ENCODE data around the gene TMEM255B.

GRCh38 chr13:113838711-113839201 lies 79.7 kb downstream of the TMEM255B start:
- TF ChIP-seq, protein P1, sequence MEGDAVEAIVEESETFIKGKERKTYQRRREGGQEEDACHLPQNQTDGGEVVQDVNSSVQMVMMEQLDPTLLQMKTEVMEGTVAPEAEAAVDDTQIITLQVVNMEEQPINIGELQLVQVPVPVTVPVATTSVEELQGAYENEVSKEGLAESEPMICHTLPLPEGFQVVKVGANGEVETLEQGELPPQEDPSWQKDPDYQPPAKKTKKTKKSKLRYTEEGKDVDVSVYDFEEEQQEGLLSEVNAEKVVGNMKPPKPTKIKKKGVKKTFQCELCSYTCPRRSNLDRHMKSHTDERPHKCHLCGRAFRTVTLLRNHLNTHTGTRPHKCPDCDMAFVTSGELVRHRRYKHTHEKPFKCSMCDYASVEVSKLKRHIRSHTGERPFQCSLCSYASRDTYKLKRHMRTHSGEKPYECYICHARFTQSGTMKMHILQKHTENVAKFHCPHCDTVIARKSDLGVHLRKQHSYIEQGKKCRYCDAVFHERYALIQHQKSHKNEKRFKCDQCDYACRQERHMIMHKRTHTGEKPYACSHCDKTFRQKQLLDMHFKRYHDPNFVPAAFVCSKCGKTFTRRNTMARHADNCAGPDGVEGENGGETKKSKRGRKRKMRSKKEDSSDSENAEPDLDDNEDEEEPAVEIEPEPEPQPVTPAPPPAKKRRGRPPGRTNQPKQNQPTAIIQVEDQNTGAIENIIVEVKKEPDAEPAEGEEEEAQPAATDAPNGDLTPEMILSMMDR (IDR thresholded peaks at IDR 0.05; ENCODE audit: low read depth, low read length), result no peak
- TF ChIP-seq POLR2A (IDR thresholded peaks at IDR 0.05; ENCODE audit: extremely low read depth, insufficient read length), result no peak
- TF ChIP-seq MAX (IDR thresholded peaks at IDR 0.05; ENCODE audit: low read depth, low read length), result no peak
- no peak for TF ChIP-seq MYC (IDR thresholded peaks at IDR 0.05; ENCODE audit: low read depth, low read length)

All from NB4 (cell line).